Measurements from ENCODE around the gene PTPRG.

DNA sequence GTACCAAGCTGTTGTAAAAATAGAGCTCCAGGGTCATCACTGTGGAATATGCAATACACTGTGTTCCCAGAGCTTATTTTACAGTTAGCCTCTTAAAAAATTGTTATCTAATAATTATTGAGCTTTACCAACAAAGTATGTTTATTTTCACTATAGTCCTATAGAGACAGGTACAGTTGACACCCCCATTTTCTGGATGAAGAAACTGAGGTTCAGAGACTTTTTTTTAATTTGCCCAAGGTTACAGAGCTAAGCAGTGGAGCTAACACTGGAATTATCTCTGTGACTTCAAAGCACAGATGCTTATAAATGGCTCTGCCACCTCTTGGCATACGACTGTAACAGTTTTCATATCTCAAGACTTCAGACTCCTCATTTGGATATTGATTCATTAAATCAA is 685.6 kb downstream of the PTPRG start:
- TF ChIP-seq, protein P1, sequence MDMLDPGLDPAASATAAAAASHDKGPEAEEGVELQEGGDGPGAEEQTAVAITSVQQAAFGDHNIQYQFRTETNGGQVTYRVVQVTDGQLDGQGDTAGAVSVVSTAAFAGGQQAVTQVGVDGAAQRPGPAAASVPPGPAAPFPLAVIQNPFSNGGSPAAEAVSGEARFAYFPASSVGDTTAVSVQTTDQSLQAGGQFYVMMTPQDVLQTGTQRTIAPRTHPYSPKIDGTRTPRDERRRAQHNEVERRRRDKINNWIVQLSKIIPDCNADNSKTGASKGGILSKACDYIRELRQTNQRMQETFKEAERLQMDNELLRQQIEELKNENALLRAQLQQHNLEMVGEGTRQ (IDR thresholded peaks at IDR 0.05; ENCODE audit: borderline replicate concordance, low read depth, low read length), result no peak
- no peak for TF ChIP-seq ZNF274 (IDR thresholded peaks at IDR 0.05; ENCODE audit: insufficient read depth, insufficient read length)
- TF ChIP-seq, protein P2, sequence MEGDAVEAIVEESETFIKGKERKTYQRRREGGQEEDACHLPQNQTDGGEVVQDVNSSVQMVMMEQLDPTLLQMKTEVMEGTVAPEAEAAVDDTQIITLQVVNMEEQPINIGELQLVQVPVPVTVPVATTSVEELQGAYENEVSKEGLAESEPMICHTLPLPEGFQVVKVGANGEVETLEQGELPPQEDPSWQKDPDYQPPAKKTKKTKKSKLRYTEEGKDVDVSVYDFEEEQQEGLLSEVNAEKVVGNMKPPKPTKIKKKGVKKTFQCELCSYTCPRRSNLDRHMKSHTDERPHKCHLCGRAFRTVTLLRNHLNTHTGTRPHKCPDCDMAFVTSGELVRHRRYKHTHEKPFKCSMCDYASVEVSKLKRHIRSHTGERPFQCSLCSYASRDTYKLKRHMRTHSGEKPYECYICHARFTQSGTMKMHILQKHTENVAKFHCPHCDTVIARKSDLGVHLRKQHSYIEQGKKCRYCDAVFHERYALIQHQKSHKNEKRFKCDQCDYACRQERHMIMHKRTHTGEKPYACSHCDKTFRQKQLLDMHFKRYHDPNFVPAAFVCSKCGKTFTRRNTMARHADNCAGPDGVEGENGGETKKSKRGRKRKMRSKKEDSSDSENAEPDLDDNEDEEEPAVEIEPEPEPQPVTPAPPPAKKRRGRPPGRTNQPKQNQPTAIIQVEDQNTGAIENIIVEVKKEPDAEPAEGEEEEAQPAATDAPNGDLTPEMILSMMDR (IDR thresholded peaks at IDR 0.05 in 2 of 3, conservative IDR thresholded peaks at IDR 0.05 in 1 of 3; ENCODE audit: control insufficient read depth in 2 of 3, extremely low read depth in 1 of 3, insufficient read depth in 1 of 3, low read depth in 3 of 3, low read length in 3 of 3), result no peak
